Lower lobe of right lung (tissue), 2 donors: ENCODE measurements around the gene PABPC4L. TPM values are rescaled to one million over a fixed set of nuclear protein-coding genes. Genes with fewer than 3 reads are reported as not detected.

ENCODE experiments used
- ATAC-seq, 2 donors: fragments of 200-7000 bp; cut with Tn5 transposase; one replicate each; pipeline ENCODE4 v1.9.1; 2020 to 2022; ENCODE audit warnings: mild to moderate bottlenecking in 2 of 2, moderate library complexity in 2 of 2
- DNase-seq: peaks from one replicate; pipeline ENCODE4 v3.0.0-alpha.2; 2020
- H3K27ac ChIP-seq: fragments of 200-600 bp; one replicate; pipeline ENCODE4 v1.8.0; 2022
- H3K27me3 ChIP-seq: fragments of 200-600 bp; one replicate; pipeline ENCODE4 v1.8.0; 2022; ENCODE audit warnings: low read depth
- H3K36me3 ChIP-seq: fragments of 200-600 bp; one replicate; pipeline ENCODE4 v1.8.0; 2022; ENCODE audit warnings: mild to moderate bottlenecking
- H3K4me1 ChIP-seq: fragments of 200-600 bp; one replicate; pipeline ENCODE4 v1.8.0; 2022
- H3K4me3 ChIP-seq: fragments of 200-600 bp; one replicate; pipeline ENCODE4 v1.8.0; 2022; ENCODE audit warnings: mild to moderate bottlenecking
- H3K9me3 ChIP-seq: fragments of 200-600 bp; one replicate; pipeline ENCODE4 v1.8.0; 2022
- intact Hi-C: fragments of 100-400 bp; cut with DNase I; formaldehyde crosslinking; loops from one replicate; pipeline ENCODE4 v1.11.0; 2022
- total RNA-seq: library from RNA; stranded (reverse); fragmentation: NEBNext Ultra II Directional; extraction: Animal tissue kit (Norgen Biotek cat#: 25700); gene quantifications from one replicate; pipeline ENCODE4 v1.2.1, GENCODE V29; 2021
- TF ChIP-seq, protein P1 (sequence below): fragments of 200-600 bp; IDR thresholded peaks from one replicate; pipeline ENCODE4 v1.8.0; 2022; ENCODE audit warnings: antibody characterized with exemption, mild to moderate bottlenecking
- donor health status: DM: no; HTN: yes; CAD: no; lungs with severe emphysema.

Gene PABPC4L
- total RNA-seq, 1 donor from 2014 or later = 0.56 TPM

- no peak for DNase-seq
- Histone ChIP-seq H3K36me3 (no peaks in the 10 kb centered on the region), H3K27me3 (no peaks in the 10 kb centered on the region), H3K4me1 (no peaks in the 10 kb centered on the region), H3K4me3 (no peak overlapping the region), H3K9me3 (no peaks in the 10 kb centered on the region), H3K27ac (no peak overlapping the region)
- TF ChIP-seq, protein P1, sequence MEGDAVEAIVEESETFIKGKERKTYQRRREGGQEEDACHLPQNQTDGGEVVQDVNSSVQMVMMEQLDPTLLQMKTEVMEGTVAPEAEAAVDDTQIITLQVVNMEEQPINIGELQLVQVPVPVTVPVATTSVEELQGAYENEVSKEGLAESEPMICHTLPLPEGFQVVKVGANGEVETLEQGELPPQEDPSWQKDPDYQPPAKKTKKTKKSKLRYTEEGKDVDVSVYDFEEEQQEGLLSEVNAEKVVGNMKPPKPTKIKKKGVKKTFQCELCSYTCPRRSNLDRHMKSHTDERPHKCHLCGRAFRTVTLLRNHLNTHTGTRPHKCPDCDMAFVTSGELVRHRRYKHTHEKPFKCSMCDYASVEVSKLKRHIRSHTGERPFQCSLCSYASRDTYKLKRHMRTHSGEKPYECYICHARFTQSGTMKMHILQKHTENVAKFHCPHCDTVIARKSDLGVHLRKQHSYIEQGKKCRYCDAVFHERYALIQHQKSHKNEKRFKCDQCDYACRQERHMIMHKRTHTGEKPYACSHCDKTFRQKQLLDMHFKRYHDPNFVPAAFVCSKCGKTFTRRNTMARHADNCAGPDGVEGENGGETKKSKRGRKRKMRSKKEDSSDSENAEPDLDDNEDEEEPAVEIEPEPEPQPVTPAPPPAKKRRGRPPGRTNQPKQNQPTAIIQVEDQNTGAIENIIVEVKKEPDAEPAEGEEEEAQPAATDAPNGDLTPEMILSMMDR = no peak
- ATAC-seq = no peak
- intact Hi-C loops = no loop called here
Observed at GRCh38 chr4:134178706-134179105, 22.9 kb downstream of the PABPC4L start.

- no peak overlapping the region for H3K4me3 ChIP-seq
- TF ChIP-seq, protein P1 = no peak
- H3K27ac ChIP-seq = no peak overlapping the region
- no peaks in the 10 kb centered on the region for H3K4me1 ChIP-seq
- intact Hi-C loops = no loop called here
- no peaks in the 10 kb centered on the region for H3K36me3 ChIP-seq
- ATAC-seq (no peak), DNase-seq (no peak)
- peaks cover 4% of the 10 kb centered on the region for H3K9me3 ChIP-seq
- H3K27me3 ChIP-seq = no peaks in the 10 kb centered on the region
Observed at GRCh38 chr4:134174271-134174670, 27.3 kb downstream of the PABPC4L start.

DNA sequence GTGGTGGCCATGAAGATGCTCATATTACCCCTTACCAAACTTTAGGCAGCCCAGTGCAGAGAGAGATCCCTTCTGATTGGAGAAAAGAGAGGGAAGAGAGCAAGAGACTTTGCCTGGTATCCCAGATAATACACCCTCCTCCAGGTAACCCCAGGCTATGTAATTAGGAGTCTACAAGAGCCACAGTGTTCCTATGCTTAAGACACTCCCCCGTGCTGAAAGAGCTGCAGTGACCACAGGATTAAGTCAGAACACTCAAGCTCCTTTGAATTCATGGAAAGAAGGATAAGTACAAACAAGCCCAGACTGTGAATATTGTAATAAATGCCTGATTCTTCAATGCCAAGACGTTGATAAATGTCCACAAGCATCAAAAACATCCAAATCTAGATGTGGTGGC lies 41.4 kb downstream of the PABPC4L start:
- H3K27ac ChIP-seq = no peak overlapping the region
- DNase-seq (no peak), ATAC-seq (no peak)
- TF ChIP-seq, protein P1 = no peak
- no peak overlapping the region for H3K4me3 ChIP-seq
- H3K27me3 ChIP-seq = no peaks in the 10 kb centered on the region
- H3K36me3 ChIP-seq = no peaks in the 10 kb centered on the region
- no peaks in the 10 kb centered on the region for H3K4me1 ChIP-seq
- no peaks in the 10 kb centered on the region for H3K9me3 ChIP-seq
- intact Hi-C loops = no loop called here

- no peak for ATAC-seq
- Histone ChIP-seq H3K27ac (no peak overlapping the region), H3K27me3 (no peaks in the 10 kb centered on the region), H3K4me1 (no peaks in the 10 kb centered on the region), H3K4me3 (no peak overlapping the region), H3K36me3 (no peaks in the 10 kb centered on the region), H3K9me3 (no peaks in the 10 kb centered on the region)
- no peak for DNase-seq
- TF ChIP-seq, protein P1 = no peak
- intact Hi-C loops = no loop called here
Observed at GRCh38 chr4:134154097-134154496, 47.5 kb downstream of the PABPC4L start.

DNA sequence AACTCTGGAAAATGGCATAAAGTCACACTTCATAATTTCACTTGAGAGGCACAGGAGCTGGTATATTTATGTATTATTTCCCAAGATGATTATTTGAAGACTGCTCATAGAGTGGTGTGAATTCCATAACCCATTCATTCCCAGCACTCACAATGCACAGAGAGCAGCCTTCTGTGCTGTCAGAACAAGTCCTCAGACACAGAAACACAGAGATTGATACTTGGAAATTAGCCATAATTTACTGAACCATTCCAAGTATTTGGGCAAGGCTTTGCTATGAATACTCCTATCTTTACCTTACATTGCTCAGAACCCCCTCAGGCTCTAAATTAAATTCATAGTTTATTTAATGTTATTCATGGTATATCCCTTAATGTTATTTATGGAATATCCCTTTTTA lies 53.6 kb downstream of the PABPC4L start:
- TF ChIP-seq, protein P1 = no peak
- Histone ChIP-seq H3K36me3 (no peaks in the 10 kb centered on the region), H3K9me3 (no peaks in the 10 kb centered on the region), H3K27ac (no peak overlapping the region), H3K4me1 (no peaks in the 10 kb centered on the region), H3K4me3 (no peak overlapping the region), H3K27me3 (no peaks in the 10 kb centered on the region)
- ATAC-seq = no peak
- intact Hi-C loops = no loop called here
- DNase-seq = no peak
